HG03060 (cell line): ENCODE results near the gene LARP4.
"Not testable (repeated sequence)": the region's sequence is repeated elsewhere in the genome, so short reads cannot be mapped to it uniquely, and the experiment has no call there.

Experiments
- ATAC-seq: cut with Tn5 transposase; IDR thresholded peaks from one replicate; pipeline ENCODE4 v1.9.1; 2021; ENCODE audit warnings: low read depth, moderate number of reproducible peaks; ENCODE audit not compliant: unreplicated experiment

The LARP4 gene

GRCh38 chr12:50400104-50400637 lies 514 bp upstream of the LARP4 start:
- no peak for ATAC-seq

GRCh38 chr12:50401500-50402081 lies 906 bp downstream of the LARP4 start:
- no peak for ATAC-seq

GRCh38 chr12:50402264-50403000 lies 1.7 kb downstream of the LARP4 start:
- ATAC-seq: no peak

- ATAC-seq: no peak
Measured at GRCh38 chr12:50403001-50403440, 2.3 kb downstream of the LARP4 start.

GRCh38 chr12:50404307-50404706 lies 3.6 kb downstream of the LARP4 start:
- ATAC-seq: no peak

- no peak for ATAC-seq
Measured at GRCh38 chr12:50411051-50411660, 10.5 kb downstream of the LARP4 start.

GRCh38 chr12:50415899-50416479 lies 15.3 kb downstream of the LARP4 start:
- ATAC-seq: no peak

- ATAC-seq: no peak
Measured at GRCh38 chr12:50419112-50419909, 18.6 kb downstream of the LARP4 start.

GRCh38 chr12:50422855-50423254 lies 22.2 kb downstream of the LARP4 start:
- ATAC-seq: not testable (repeated sequence)

- ATAC-seq: not testable (repeated sequence)
Measured at GRCh38 chr12:50423342-50423741, 22.7 kb downstream of the LARP4 start.

- no peak for ATAC-seq
Measured at GRCh38 chr12:50425589-50426258, 25.0 kb downstream of the LARP4 start.

- ATAC-seq: not testable (repeated sequence)
Measured at GRCh38 chr12:50431656-50432055, 31.0 kb downstream of the LARP4 start.

GRCh38 chr12:50440288-50440687 lies 39.6 kb downstream of the LARP4 start:
- no peak for ATAC-seq

- ATAC-seq: no peak
Measured at GRCh38 chr12:50441763-50442162, 41.1 kb downstream of the LARP4 start.

GRCh38 chr12:50442178-50442908 lies 41.7 kb downstream of the LARP4 start:
- ATAC-seq: no peak

- ATAC-seq: not testable (repeated sequence)
Measured at GRCh38 chr12:50449671-50450070, 49.0 kb downstream of the LARP4 start.

GRCh38 chr12:50452795-50453194 lies 52.1 kb downstream of the LARP4 start:
- ATAC-seq: no peak

- ATAC-seq: no peak
Measured at GRCh38 chr12:50453872-50454271, 53.2 kb downstream of the LARP4 start.

- ATAC-seq: no peak
Measured at GRCh38 chr12:50458606-50459005, 57.9 kb downstream of the LARP4 start.
